K562 (cell line): ENCODE results near the gene CEP89. TPM values are rescaled to one million over a fixed set of nuclear protein-coding genes. Genes with fewer than 3 reads are reported as not detected.

Experiments used
- ARID3A ChIP-seq: IDR thresholded peaks from 2 replicates; pipeline ENCODE4 v1.6.1; 2012; ENCODE audit warnings: low read depth, low read length, improper control_type of control experiment, borderline replicate concordance
- ATF3 ChIP-seq, 2 experiments: fragments of 450-650 bp in 1 of 2; sonication (generic) in 1 of 2; formaldehyde crosslinking in 1 of 2; IDR thresholded peaks in 1 of 2; conservative IDR thresholded peaks in 1 of 2; 2 replicates each; pipeline versions ENCODE4 v1.6.1 to v1.8.1; 2016 to 2023; ENCODE audit warnings: mild to moderate bottlenecking in 2 of 2, moderate library complexity in 2 of 2, inconsistent platforms in 1 of 2, missing genetic modification reagents in 1 of 2
- BRD4 ChIP-seq: fragments of 200-600 bp; sonication (generic); IDR thresholded peaks from 2 replicates; pipeline ENCODE4 v1.6.1; 2017; ENCODE audit warnings: inconsistent platforms
- CEBPG ChIP-seq, 3 experiments: fragments of 200-800 bp in 1 of 3; sonication (Bioruptor generic) in 1 of 3; sonication (generic) in 1 of 3; formaldehyde crosslinking in 1 of 3; IDR thresholded peaks in 2 of 3; conservative IDR thresholded peaks in 1 of 3; 2 replicates each; pipeline versions ENCODE4 v1.6.1 to v1.8.0; 2016 to 2022; ENCODE audit warnings: missing compliant biosample characterization in 2 of 3, missing genetic modification characterization in 2 of 3, mild to moderate bottlenecking in 1 of 3, missing genetic modification reagents in 1 of 3
- CHD4 ChIP-seq: fragments of 200-600 bp; sonication (generic); IDR thresholded peaks from 3 replicates; pipeline ENCODE4 v1.6.1; 2012; ENCODE audit warnings: low read depth, mild to moderate bottlenecking, mixed read lengths, low read length, inconsistent platforms; ENCODE audit not compliant: insufficient read depth, insufficient replicate concordance, poor library complexity, severe bottlenecking
- COPS2 ChIP-seq: fragments of 450-650 bp; conservative IDR thresholded peaks from 2 replicates; pipeline ENCODE4 v1.6.1; 2016; ENCODE audit warnings: mild to moderate bottlenecking, moderate library complexity
- EGR1 ChIP-seq: fragments of 450-650 bp; conservative IDR thresholded peaks from 2 replicates; pipeline ENCODE4 v1.6.1; 2017; ENCODE audit warnings: mild to moderate bottlenecking
- ERF ChIP-seq: fragments of 450-650 bp; formaldehyde crosslinking; IDR thresholded peaks from 2 replicates; pipeline ENCODE4 v1.4.0; 2020; ENCODE audit warnings: mild to moderate bottlenecking, mixed read lengths
- GATA2 ChIP-seq: sonication (generic); formaldehyde crosslinking; IDR thresholded peaks from 2 replicates; pipeline ENCODE4 v1.4.0; 2020; ENCODE audit warnings: mild to moderate bottlenecking, missing genetic modification reagents
- KAT7 ChIP-seq: sonication (generic); formaldehyde crosslinking; IDR thresholded peaks from 2 replicates; pipeline ENCODE4 v1.8.0; 2022; ENCODE audit warnings: missing genetic modification reagents, mild to moderate bottlenecking, borderline replicate concordance
- KDM2B ChIP-seq: fragments of 250-450 bp; sonication (Bioruptor Pico); IDR thresholded peaks from 2 replicates; pipeline ENCODE4 v1.8.0; 2021; ENCODE audit warnings: mild to moderate bottlenecking, moderate library complexity
- NEUROD1 ChIP-seq: fragments of 150-350 bp; IDR thresholded peaks from 2 replicates; pipeline ENCODE4 v1.6.1; 2014; ENCODE audit warnings: borderline replicate concordance, low read length, low read depth; ENCODE audit not compliant: partially characterized antibody
- NFIX ChIP-seq: fragments of 250-450 bp; sonication (Bioruptor Pico); IDR thresholded peaks from 2 replicates; pipeline ENCODE4 v1.4.0; 2020; ENCODE audit warnings: low read depth, mild to moderate bottlenecking, moderate library complexity
- RBM14 ChIP-seq: fragments of 200-400 bp; formaldehyde crosslinking; IDR thresholded peaks from 2 replicates; pipeline ENCODE4 v1.6.1; 2018; ENCODE audit warnings: low read depth, mild to moderate bottlenecking, low read length, moderate library complexity, borderline replicate concordance; ENCODE audit not compliant: insufficient read depth
- STAT5A ChIP-seq: IDR thresholded peaks from 2 replicates; pipeline ENCODE4 v1.6.1; 2012; ENCODE audit warnings: low read length, inconsistent platforms, borderline replicate concordance
- TFAM ChIP-seq: fragments of 250-450 bp; sonication (Bioruptor Pico); conservative IDR thresholded peaks from 2 replicates; pipeline ENCODE4 v1.5.0; 2021; ENCODE audit warnings: mild to moderate bottlenecking, moderate library complexity
- U2AF1 ChIP-seq: fragments of 200-400 bp; formaldehyde crosslinking; optimal IDR thresholded peaks from 2 replicates; pipeline ENCODE3; 2017; ENCODE audit warnings: mild to moderate bottlenecking, low read depth, low read length, moderate library complexity
- ZFP36 ChIP-seq: fragments of 150-350 bp; IDR thresholded peaks from 2 replicates; pipeline ENCODE4 v1.6.1; 2018; ENCODE audit warnings: low read length, low read depth; ENCODE audit not compliant: partially characterized antibody
- ZNF143 ChIP-seq: sonication (generic); formaldehyde crosslinking; IDR thresholded peaks from 2 replicates; pipeline ENCODE4 v1.9.0; 2022; ENCODE audit warnings: mild to moderate bottlenecking, missing genetic modification reagents
- ZNF232 ChIP-seq: sonication (generic); formaldehyde crosslinking; IDR thresholded peaks from 2 replicates; pipeline ENCODE4 v1.8.0; 2022; ENCODE audit warnings: mild to moderate bottlenecking, missing genetic modification reagents
- ZNF444 ChIP-seq: fragments of 250-450 bp; sonication (Bioruptor Pico); IDR thresholded peaks from 2 replicates; pipeline ENCODE4 v1.4.0; 2020; ENCODE audit warnings: mild to moderate bottlenecking, moderate library complexity
- polyA plus RNA-seq, 8 experiments: library from polyadenylated mRNA; depleted of rRNA in 4 of 8; stranded (reverse) in 5 of 8; unstranded in 3 of 8; fragments of >200 nt; fragmentation: Nextera tagmentation in 2 of 8; fragmentation: Illumina TruSeq in 1 of 8; extraction: Ambion mirVana in 2 of 8; extraction: Trizol in 1 of 8; gene quantifications; 2 replicates each; pipeline versions ENCODE4 v1.2.1 to v1.2.3, GENCODE V29; 2011 to 2014; ENCODE audit warnings: inconsistent platforms in 1 of 8, missing spikeins in 1 of 8
- total RNA-seq, 7 experiments: library from RNA; depleted of rRNA in 6 of 7; stranded (reverse); fragments of >200 nt in 6 of 7; fragmentation: Illumina TruSeq in 2 of 7; extraction: Trizol in 2 of 7; gene quantifications; 2 replicates each; pipeline versions ENCODE4 v1.2.1 to v1.2.3, GENCODE V29; 2011 to 2021; ENCODE audit warnings: low replicate concordance in 1 of 7
- TF ChIP-seq, protein P1 (sequence below): sonication (generic); formaldehyde crosslinking; IDR thresholded peaks from 2 replicates; pipeline ENCODE4 v1.8.0; 2022; ENCODE audit warnings: mild to moderate bottlenecking, missing genetic modification reagents, borderline replicate concordance
- TF ChIP-seq, protein P2 (sequence below): fragments of 450-650 bp; IDR thresholded peaks from 2 replicates; pipeline ENCODE4 v1.6.1; 2016; ENCODE audit warnings: low read depth, mild to moderate bottlenecking, moderate library complexity

Gene CEP89
- total and polyA plus RNA-seq, 9 of the 15 experiments (the other 6 are each of a cell fraction or from before 2014, with no cell fraction given) = 5.5 to 15.0 (median 7.2) TPM

DNA sequence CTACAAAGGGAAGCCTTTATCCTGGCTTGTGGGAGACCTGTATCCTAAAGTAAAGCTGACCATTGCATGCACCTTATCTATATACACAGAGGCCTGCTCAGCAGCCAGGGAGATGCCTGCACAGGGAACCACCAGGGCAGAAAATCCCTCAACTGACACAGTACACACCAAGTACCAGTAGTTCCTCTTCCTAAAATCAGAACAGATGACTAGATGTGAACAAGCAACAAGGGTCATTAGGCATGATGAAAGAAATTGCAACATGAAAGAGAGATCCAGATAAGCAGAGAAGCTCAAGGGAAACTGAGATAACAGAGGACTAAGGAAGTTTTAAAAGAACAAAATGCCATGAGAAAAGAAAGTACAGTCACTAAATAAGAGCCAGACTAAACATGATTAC is 62.5 kb downstream of the CEP89 start (continued):
- TF ChIP-seq RBM14 (no peak), ATF3 (IDR thresholded peaks at IDR 0.05) (peak; percentile 84; the same call in 1 of the 2 replicates), ATF3 (CRISPR knock-in tag; conservative IDR thresholded peaks at IDR 0.05) (no peak), ZNF232 (CRISPR knock-in tag) (no peak), ZNF444 (CRISPR knock-in tag) (no peak), ERF (CRISPR knock-in tag) (no peak), U2AF1 (no peak), NFIX (no peak), ARID3A (no peak), BRD4 (no peak), ZNF143 (CRISPR knock-in tag) (no peak), ZFP36 (peak; percentile 13), TFAM (CRISPR knock-in tag) (no peak), EGR1 (no peak), COPS2 (no peak), NEUROD1 (no peak), GATA2 (CRISPR knock-in tag) (no peak), CEBPG (CRISPR knock-in tag; IDR thresholded peaks at IDR 0.05) (peak; percentile 79), CEBPG (tag; conservative IDR thresholded peaks at IDR 0.05 in 1 of 2, IDR thresholded peaks at IDR 0.05 in 1 of 2) (peak; percentile 90 to 97), KAT7 (CRISPR knock-in tag) (no peak), STAT5A (no peak), KDM2B (CRISPR knock-in tag) (no peak), CHD4 (no peak)
- TF ChIP-seq, protein P1, sequence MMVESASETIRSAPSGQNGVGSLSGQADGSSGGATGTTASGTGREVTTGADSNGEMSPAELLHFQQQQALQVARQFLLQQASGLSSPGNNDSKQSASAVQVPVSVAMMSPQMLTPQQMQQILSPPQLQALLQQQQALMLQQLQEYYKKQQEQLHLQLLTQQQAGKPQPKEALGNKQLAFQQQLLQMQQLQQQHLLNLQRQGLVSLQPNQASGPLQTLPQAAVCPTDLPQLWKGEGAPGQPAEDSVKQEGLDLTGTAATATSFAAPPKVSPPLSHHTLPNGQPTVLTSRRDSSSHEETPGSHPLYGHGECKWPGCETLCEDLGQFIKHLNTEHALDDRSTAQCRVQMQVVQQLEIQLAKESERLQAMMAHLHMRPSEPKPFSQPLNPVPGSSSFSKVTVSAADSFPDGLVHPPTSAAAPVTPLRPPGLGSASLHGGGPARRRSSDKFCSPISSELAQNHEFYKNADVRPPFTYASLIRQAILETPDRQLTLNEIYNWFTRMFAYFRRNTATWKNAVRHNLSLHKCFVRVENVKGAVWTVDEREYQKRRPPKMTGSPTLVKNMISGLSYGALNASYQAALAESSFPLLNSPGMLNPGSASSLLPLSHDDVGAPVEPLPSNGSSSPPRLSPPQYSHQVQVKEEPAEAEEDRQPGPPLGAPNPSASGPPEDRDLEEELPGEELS (CRISPR knock-in tag) = no peak
- TF ChIP-seq, protein P2, sequence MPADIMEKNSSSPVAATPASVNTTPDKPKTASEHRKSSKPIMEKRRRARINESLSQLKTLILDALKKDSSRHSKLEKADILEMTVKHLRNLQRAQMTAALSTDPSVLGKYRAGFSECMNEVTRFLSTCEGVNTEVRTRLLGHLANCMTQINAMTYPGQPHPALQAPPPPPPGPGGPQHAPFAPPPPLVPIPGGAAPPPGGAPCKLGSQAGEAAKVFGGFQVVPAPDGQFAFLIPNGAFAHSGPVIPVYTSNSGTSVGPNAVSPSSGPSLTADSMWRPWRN = peak; percentile 86; the same call in 1 of the 2 replicates
